GM13976 (cell line): ENCODE results near the gene MGAT4D.

ENCODE experiments used
- DNase-seq: peaks from one replicate; pipeline ENCODE4 v3.0.0; 2012; ENCODE audit warnings: low spot score
- in situ Hi-C: fragments of 300-500 bp; cut with MboI; formaldehyde crosslinking; loops from one replicate; pipeline ENCODE4 v1.12.0; 2022; ENCODE audit warnings: low sequenced_read_pairs, mixed read lengths, inconsistent platforms; ENCODE audit not compliant: unreplicated experiment
- TF ChIP-seq, protein P1 (sequence below): IDR thresholded peaks from 2 replicates; pipeline ENCODE4 v1.5.1; 2012; ENCODE audit warnings: borderline replicate concordance, mild to moderate bottlenecking; ENCODE audit not compliant: insufficient read depth; ENCODE audit errors: extremely low read depth, missing control alignments, control extremely low read depth

Gene MGAT4D

DNA sequence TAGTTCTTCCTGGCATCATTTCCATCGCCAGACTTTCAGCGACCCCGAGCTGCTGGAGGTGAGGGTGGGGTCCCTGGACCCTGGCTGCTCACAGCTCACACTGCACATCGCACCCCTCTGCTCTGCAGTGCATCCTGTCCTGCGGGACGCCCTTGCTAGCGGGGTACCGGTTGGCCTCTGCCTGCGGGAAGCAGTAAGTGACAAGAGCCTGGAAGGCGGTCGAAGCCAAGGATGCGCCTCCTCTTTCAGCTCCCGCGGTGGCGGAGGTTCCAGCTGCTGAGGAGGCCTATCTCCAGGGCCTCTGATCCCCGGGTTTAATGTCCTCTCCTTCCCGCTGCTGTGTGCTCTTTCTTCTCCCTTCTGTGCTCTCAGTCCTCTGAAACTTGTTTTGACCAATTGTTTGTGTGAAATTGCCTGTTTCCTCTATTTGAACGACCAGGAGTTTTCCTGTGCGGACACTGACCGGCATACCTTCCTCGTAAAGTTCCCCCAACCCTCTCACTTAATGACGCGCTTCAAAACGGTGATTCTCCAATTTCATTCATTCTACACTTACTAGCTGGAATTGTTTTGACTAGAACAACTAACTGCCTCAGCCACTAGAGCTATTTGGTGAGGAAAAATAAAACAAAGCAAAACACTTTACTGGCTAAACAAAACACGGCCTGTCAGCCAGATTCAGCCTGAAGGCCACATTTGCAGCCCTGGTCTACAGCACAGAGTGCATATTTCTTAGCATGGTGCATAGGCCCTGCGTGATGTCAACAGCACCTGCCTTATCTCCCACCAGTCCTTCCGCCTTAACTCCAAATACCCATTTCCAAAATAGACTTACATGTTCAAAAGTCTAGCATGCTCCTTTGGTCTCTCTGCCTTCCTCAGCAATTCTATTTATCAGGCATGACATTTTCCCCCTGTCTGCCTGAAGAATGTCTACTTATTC, 28.0 kb downstream of the MGAT4D start:
- in situ Hi-C loops: no loop called here
- DNase-seq: no peak
- TF ChIP-seq, protein P1, sequence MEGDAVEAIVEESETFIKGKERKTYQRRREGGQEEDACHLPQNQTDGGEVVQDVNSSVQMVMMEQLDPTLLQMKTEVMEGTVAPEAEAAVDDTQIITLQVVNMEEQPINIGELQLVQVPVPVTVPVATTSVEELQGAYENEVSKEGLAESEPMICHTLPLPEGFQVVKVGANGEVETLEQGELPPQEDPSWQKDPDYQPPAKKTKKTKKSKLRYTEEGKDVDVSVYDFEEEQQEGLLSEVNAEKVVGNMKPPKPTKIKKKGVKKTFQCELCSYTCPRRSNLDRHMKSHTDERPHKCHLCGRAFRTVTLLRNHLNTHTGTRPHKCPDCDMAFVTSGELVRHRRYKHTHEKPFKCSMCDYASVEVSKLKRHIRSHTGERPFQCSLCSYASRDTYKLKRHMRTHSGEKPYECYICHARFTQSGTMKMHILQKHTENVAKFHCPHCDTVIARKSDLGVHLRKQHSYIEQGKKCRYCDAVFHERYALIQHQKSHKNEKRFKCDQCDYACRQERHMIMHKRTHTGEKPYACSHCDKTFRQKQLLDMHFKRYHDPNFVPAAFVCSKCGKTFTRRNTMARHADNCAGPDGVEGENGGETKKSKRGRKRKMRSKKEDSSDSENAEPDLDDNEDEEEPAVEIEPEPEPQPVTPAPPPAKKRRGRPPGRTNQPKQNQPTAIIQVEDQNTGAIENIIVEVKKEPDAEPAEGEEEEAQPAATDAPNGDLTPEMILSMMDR: no peak

DNA sequence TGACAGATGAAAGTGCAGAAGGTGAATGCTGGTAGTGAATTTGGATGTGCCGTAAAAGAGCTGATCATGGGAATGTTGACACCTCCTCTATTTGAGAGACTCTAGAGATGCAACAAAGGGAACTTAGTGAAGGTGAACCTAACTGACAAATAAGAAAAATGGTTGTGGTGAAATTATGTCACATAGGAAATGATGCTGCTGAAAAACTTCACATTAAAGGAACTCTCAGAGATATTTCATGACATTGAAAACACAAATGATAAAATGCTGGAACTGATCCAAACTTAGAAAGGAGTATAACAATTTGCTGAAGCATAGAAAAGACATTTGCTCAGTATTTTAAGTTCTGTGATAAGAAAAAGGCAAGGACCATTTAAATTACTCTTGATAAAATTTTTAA, 31.9 kb downstream of the MGAT4D start:
- no peak for DNase-seq
- in situ Hi-C loops: no loop called here
- TF ChIP-seq, protein P1: no peak

DNA sequence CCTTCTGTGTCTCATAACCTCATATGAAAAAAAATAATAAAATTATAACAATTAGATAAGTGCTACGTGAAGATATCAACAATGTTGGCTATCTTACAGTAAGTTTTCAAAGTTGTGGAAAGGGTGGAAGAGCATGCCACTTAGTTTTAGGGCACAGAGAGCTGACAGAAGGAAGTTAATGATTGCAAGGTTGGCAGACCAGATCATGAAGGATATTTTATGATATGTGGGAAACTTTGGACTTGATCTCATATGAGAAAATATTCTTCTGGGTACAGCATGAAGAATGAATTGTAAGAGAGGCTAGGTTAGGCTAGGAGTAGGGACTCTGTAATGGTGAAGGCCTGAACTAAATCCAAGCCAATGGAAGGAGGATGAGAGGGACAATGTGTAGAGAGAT, 34.5 kb downstream of the MGAT4D start:
- TF ChIP-seq, protein P1: no peak
- in situ Hi-C loops: no loop called here
- no peak for DNase-seq

DNA sequence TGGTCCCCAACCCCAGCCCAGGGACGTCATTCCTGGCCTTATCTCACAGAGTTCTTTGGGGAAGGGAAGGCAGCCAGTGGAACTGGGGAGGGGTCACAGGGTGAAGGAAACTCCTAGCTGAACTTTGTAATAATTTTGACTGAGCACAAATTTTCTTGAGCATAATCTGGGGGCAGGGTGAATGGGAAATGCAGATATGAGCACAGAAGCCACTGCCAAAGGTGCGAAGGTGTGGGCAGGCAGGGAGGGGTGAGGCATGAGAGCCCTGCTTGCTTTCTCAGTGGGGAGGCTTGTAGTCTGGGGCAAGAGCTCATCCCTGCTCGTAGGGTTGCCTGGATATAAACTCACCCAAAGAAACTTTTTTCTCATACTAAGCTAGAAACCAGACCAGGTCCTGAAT, 34.9 kb downstream of the MGAT4D start:
- no peak for DNase-seq
- in situ Hi-C loops: no loop called here
- TF ChIP-seq, protein P1: no peak

DNA sequence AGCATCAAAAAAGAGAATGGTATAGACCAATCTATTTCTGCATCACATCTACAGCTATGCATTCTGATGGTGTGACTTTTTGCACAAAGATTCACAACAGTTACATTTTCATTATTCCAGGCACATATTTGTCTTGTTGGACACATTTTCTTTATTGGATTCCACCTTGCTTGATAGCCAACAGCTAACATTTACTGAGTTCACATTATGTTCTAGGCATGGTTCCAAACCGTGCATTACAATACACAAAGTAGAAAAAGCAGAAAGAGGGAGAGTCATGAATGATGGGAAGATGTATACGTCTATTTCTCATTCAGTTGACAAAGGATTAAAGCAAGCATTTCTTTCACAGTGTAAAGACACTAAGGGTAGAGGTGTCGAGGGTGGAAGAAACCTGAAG, 47.7 kb downstream of the MGAT4D start:
- DNase-seq: no peak
- in situ Hi-C loops: no loop called here
- TF ChIP-seq, protein P1: no peak

DNA sequence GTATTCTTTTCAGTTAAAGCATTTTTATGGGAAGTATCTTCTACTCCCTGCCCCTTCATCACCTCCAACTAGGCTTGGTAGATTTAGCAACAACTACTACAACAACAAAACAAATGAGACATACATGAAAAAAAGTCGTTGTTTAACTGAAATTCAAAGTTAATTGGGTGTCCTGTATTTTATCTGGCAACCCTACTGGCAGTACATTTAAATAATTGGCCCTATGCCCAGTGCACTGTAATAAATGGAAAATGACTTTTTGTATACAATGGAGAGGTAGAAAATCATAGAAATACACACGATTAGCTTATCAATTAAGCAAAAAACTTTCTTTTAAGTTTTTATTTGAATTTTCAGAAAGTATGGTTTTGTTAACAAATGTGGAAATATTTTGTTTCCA, 49.3 kb downstream of the MGAT4D start:
- no peak for DNase-seq
- in situ Hi-C loops: no loop called here
- TF ChIP-seq, protein P1: no peak
